ENCODE measurements around the gene NAGS. TPM values are rescaled to one million over a fixed set of nuclear protein-coding genes. Genes with fewer than 3 reads are reported as not detected.
"Not testable (repeated sequence)": the region's sequence is repeated elsewhere in the genome, so short reads cannot be mapped to it uniquely, and the experiment has no call there.

The NAGS gene
- total RNA-seq, 1 donor = 0.42 TPM

GRCh38 chr17:44008205-44008909 lies 3.9 kb downstream of the NAGS start:
- no peaks in the 10 kb centered on the region for H3K9me3 ChIP-seq (ENCODE audit: low read depth, low read length)
- H3K27me3 ChIP-seq (ENCODE audit: insufficient read depth, low read length) = peaks cover 20% of the 10 kb centered on the region
- H3K4me3 ChIP-seq (ENCODE audit: low read length) = no peak overlapping the region
- H3K4me1 ChIP-seq (ENCODE audit: insufficient read depth, low read length) = peaks cover 43% of the 10 kb centered on the region

GRCh38 chr17:44010966-44011647 lies 6.7 kb downstream of the NAGS start:
- Histone ChIP-seq H3K4me3 (ENCODE audit: low read length) (no peak overlapping the region), H3K4me1 (ENCODE audit: insufficient read depth, low read length) (peaks cover 40% of the 10 kb centered on the region), H3K9me3 (ENCODE audit: low read depth, low read length) (no peaks in the 10 kb centered on the region), H3K27me3 (ENCODE audit: insufficient read depth, low read length) (no peaks in the 10 kb centered on the region)

- H3K4me3 ChIP-seq (ENCODE audit: low read length) = no peak overlapping the region
- no peaks in the 10 kb centered on the region for H3K27me3 ChIP-seq (ENCODE audit: insufficient read depth, low read length)
- H3K9me3 ChIP-seq (ENCODE audit: low read depth, low read length) = no peaks in the 10 kb centered on the region
- H3K4me1 ChIP-seq (ENCODE audit: insufficient read depth, low read length) = peaks cover 35% of the 10 kb centered on the region
These were observed 7.5 kb downstream of the NAGS start for GRCh38 chr17:44011876-44012275.

- no peaks in the 10 kb centered on the region for H3K9me3 ChIP-seq (ENCODE audit: low read depth, low read length)
- H3K4me3 ChIP-seq (ENCODE audit: low read length) = no peak overlapping the region
- H3K27me3 ChIP-seq (ENCODE audit: insufficient read depth, low read length) = no peaks in the 10 kb centered on the region
- peaks cover 31% of the 10 kb centered on the region for H3K4me1 ChIP-seq (ENCODE audit: insufficient read depth, low read length)
These were observed 8.0 kb downstream of the NAGS start for GRCh38 chr17:44012391-44012790.

GRCh38 chr17:44012874-44013273 lies 8.5 kb downstream of the NAGS start:
- Histone ChIP-seq H3K4me1 (ENCODE audit: insufficient read depth, low read length) (peaks cover 26% of the 10 kb centered on the region), H3K4me3 (ENCODE audit: low read length) (no peak overlapping the region), H3K27me3 (ENCODE audit: insufficient read depth, low read length) (no peaks in the 10 kb centered on the region), H3K9me3 (ENCODE audit: low read depth, low read length) (no peaks in the 10 kb centered on the region)

GRCh38 chr17:44014133-44014436 lies 9.7 kb downstream of the NAGS start:
- Histone ChIP-seq H3K4me1 (ENCODE audit: insufficient read depth, low read length) (peaks cover 16% of the 10 kb centered on the region), H3K4me3 (ENCODE audit: low read length) (peak overlapping the region; percentile 63), H3K27me3 (ENCODE audit: insufficient read depth, low read length) (no peaks in the 10 kb centered on the region), H3K9me3 (ENCODE audit: low read depth, low read length) (no peaks in the 10 kb centered on the region)

GRCh38 chr17:44014437-44015172 lies 10.2 kb downstream of the NAGS start, which contains the start of gene TMEM101:
Gene TMEM101, minus strand, starts transcription at chr17:44014963. Its CDS starts 11 bp downstream, at chr17:44014952.
- Histone ChIP-seq H3K4me1 (ENCODE audit: insufficient read depth, low read length) (peaks cover 16% of the 10 kb centered on the region), H3K4me3 (ENCODE audit: low read length) (peak within 1 kb of the TSS; percentile 63), H3K9me3 (ENCODE audit: low read depth, low read length) (no peaks in the 10 kb centered on the region), H3K27me3 (ENCODE audit: insufficient read depth, low read length) (no peaks in the 10 kb centered on the region)

- not testable (repeated sequence) for H3K9me3 ChIP-seq (ENCODE audit: low read depth, low read length); H3K4me1 ChIP-seq (ENCODE audit: insufficient read depth, low read length); H3K4me3 ChIP-seq (ENCODE audit: low read length); H3K27me3 ChIP-seq (ENCODE audit: insufficient read depth, low read length)
These were observed 16.8 kb downstream of the NAGS start for GRCh38 chr17:44021227-44021626.

GRCh38 chr17:44022246-44022645 lies 17.8 kb downstream of the NAGS start:
- Histone ChIP-seq H3K27me3 (ENCODE audit: insufficient read depth, low read length) (no peaks in the 10 kb centered on the region), H3K4me1 (ENCODE audit: insufficient read depth, low read length) (no peaks in the 10 kb centered on the region), H3K9me3 (ENCODE audit: low read depth, low read length) (no peaks in the 10 kb centered on the region), H3K4me3 (ENCODE audit: low read length) (no peak overlapping the region)

GRCh38 chr17:44023545-44024270 lies 19.3 kb downstream of the NAGS start:
- Histone ChIP-seq H3K27me3 (ENCODE audit: insufficient read depth, low read length) (no peaks in the 10 kb centered on the region), H3K9me3 (ENCODE audit: low read depth, low read length) (no peaks in the 10 kb centered on the region), H3K4me3 (ENCODE audit: low read length) (no peak overlapping the region), H3K4me1 (ENCODE audit: insufficient read depth, low read length) (no peaks in the 10 kb centered on the region)

GRCh38 chr17:44024271-44024663 lies 19.8 kb downstream of the NAGS start:
- Histone ChIP-seq H3K4me1 (ENCODE audit: insufficient read depth, low read length) (no peaks in the 10 kb centered on the region), H3K27me3 (ENCODE audit: insufficient read depth, low read length) (no peaks in the 10 kb centered on the region)

GRCh38 chr17:44024853-44025252 lies 20.4 kb downstream of the NAGS start:
- Histone ChIP-seq H3K4me1 (ENCODE audit: insufficient read depth, low read length) (no peaks in the 10 kb centered on the region), H3K27me3 (ENCODE audit: insufficient read depth, low read length) (no peaks in the 10 kb centered on the region), H3K4me3 (ENCODE audit: low read length) (no peak overlapping the region), H3K9me3 (ENCODE audit: low read depth, low read length) (no peaks in the 10 kb centered on the region)

More at GRCh38 chr17:44024271-44024663, 19.8 kb downstream of the NAGS start:
- Histone ChIP-seq H3K9me3 (ENCODE audit: low read depth, low read length) (no peaks in the 10 kb centered on the region), H3K4me3 (ENCODE audit: low read length) (no peak overlapping the region)

GRCh38 chr17:44029736-44030135 lies 25.3 kb downstream of the NAGS start:
- Histone ChIP-seq H3K4me1 (ENCODE audit: insufficient read depth, low read length) (peaks cover 5% of the 10 kb centered on the region), H3K9me3 (ENCODE audit: low read depth, low read length) (no peaks in the 10 kb centered on the region), H3K4me3 (ENCODE audit: low read length) (no peak overlapping the region), H3K27me3 (ENCODE audit: insufficient read depth, low read length) (no peaks in the 10 kb centered on the region)

- Histone ChIP-seq H3K4me1 (ENCODE audit: insufficient read depth, low read length) (peaks cover 5% of the 10 kb centered on the region), H3K9me3 (ENCODE audit: low read depth, low read length) (no peaks in the 10 kb centered on the region), H3K27me3 (ENCODE audit: insufficient read depth, low read length) (no peaks in the 10 kb centered on the region), H3K4me3 (ENCODE audit: low read length) (no peak overlapping the region)
These were observed 26.1 kb downstream of the NAGS start for GRCh38 chr17:44030482-44030881.

GRCh38 chr17:44033861-44034408 lies 29.5 kb downstream of the NAGS start:
- Histone ChIP-seq H3K4me1 (ENCODE audit: insufficient read depth, low read length) (peaks cover 5% of the 10 kb centered on the region), H3K9me3 (ENCODE audit: low read depth, low read length) (no peaks in the 10 kb centered on the region), H3K4me3 (ENCODE audit: low read length) (no peak overlapping the region), H3K27me3 (ENCODE audit: insufficient read depth, low read length) (no peaks in the 10 kb centered on the region)
